CD8-positive, alpha-beta memory T cell (primary cell): Measurements from ENCODE around the gene RAPGEF5. TPM values are rescaled to one million over a fixed set of nuclear protein-coding genes. Genes with fewer than 3 reads are reported as not detected.
A peak's percentile ranks its signal among the peaks of the same experiment; 100 is the strongest.
"Not testable (repeated sequence)": the region's sequence is repeated elsewhere in the genome, so short reads cannot be mapped to it uniquely, and the experiment has no call there.

Source experiments
- CTCF ChIA-PET: fragments of 350-600 bp; sonication (Branson Sonifier 250); formaldehyde crosslinking; loops from one replicate; lab custom pipeline; 2021; ENCODE audit warnings: antibody characterized with exemption; lab: Charles Lee
- POLR2A ChIA-PET: fragments of 350-600 bp; sonication (Branson Sonifier 250); formaldehyde crosslinking; loops from one replicate; lab custom pipeline; 2021; ENCODE audit warnings: antibody characterized with exemption; lab: Charles Lee
- DNase-seq, 5 donors: peaks; one replicate each; pipeline versions ENCODE4 v3.0.0 to v3.0.0-alpha.2; 2020 to 2022; ENCODE audit warnings: mixed read lengths in 1 of 5
- H3K27ac ChIP-seq: one replicate; pipeline ENCODE4 v1.7.0; 2013; ENCODE audit warnings: low read depth, mild to moderate bottlenecking, low read length, moderate library complexity
- H3K27me3 ChIP-seq: 2 replicates; pipeline ENCODE4 v1.7.0; 2013; ENCODE audit warnings: low read length, mild to moderate bottlenecking; ENCODE audit not compliant: insufficient read depth, poor library complexity, severe bottlenecking
- H3K36me3 ChIP-seq: 2 replicates; pipeline ENCODE4 v1.7.0; 2013; ENCODE audit warnings: mild to moderate bottlenecking, low read length, moderate library complexity; ENCODE audit not compliant: insufficient read depth
- H3K4me1 ChIP-seq: 2 replicates; pipeline ENCODE4 v1.7.0; 2013; ENCODE audit warnings: mild to moderate bottlenecking, low read length, moderate library complexity; ENCODE audit not compliant: insufficient read depth
- H3K4me3 ChIP-seq: 2 replicates; pipeline ENCODE4 v1.7.0; 2013; ENCODE audit warnings: mild to moderate bottlenecking, low read length
- H3K9me3 ChIP-seq: 2 replicates; pipeline ENCODE4 v1.7.0; 2013; ENCODE audit warnings: mild to moderate bottlenecking, low read length
- H3K27ac Mint-ChIP-seq, 8 donors: one replicate each; pipeline ENCODE4 v1.8.0; 2020 to 2021; ENCODE audit warnings: mixed read lengths in 8 of 8, mild to moderate bottlenecking in 6 of 8, inconsistent platforms in 3 of 8, moderate library complexity in 3 of 8
- H3K27me3 Mint-ChIP-seq, 2 donors: one replicate each; pipeline ENCODE4 v1.8.0; 2020 to 2021; ENCODE audit warnings: mixed read lengths in 2 of 2, mild to moderate bottlenecking in 1 of 2, moderate library complexity in 1 of 2
- H3K36me3 Mint-ChIP-seq, 3 donors: one replicate each; pipeline ENCODE4 v1.8.0; 2020 to 2021; ENCODE audit warnings: mixed read lengths in 3 of 3, inconsistent platforms in 1 of 3, mild to moderate bottlenecking in 1 of 3
- H3K4me1 Mint-ChIP-seq, 3 donors: one replicate each; pipeline ENCODE4 v1.8.0; 2020 to 2021; ENCODE audit warnings: mixed read lengths in 3 of 3, inconsistent platforms in 1 of 3, mild to moderate bottlenecking in 1 of 3
- H3K4me3 Mint-ChIP-seq, 7 donors: one replicate each; pipeline ENCODE4 v1.8.0; 2020 to 2021; ENCODE audit warnings: mixed read lengths in 7 of 7, mild to moderate bottlenecking in 6 of 7, moderate library complexity in 4 of 7, inconsistent platforms in 2 of 7
- H3K9me3 Mint-ChIP-seq, 5 donors: one replicate each; pipeline ENCODE4 v1.8.0; 2020 to 2022; ENCODE audit warnings: mixed read lengths in 5 of 5, mild to moderate bottlenecking in 3 of 5, moderate library complexity in 2 of 5, inconsistent platforms in 1 of 5
- polyA plus RNA-seq: library from polyadenylated mRNA; unstranded; fragments of 300-500 nt; fragmentation: Illumina TruSeq; gene quantifications from one replicate; pipeline ENCODE4 v1.2.3, GENCODE V29; 2021
- total RNA-seq, 2 experiments: library from RNA; stranded (reverse); gene quantifications; one replicate each; pipeline ENCODE4 v1.2.3, GENCODE V29; 2021

RAPGEF5 gene
- total and polyA plus RNA-seq, 3 experiments from 2014 or later, result 0.13 to 0.86 (median 0.50) TPM

- H3K36me3 ChIP-seq, H3K4me1 ChIP-seq, H3K27ac Mint-ChIP-seq, H3K4me3 Mint-ChIP-seq, H3K27me3 ChIP-seq, H3K4me3 ChIP-seq, POLR2A ChIA-PET, H3K9me3 Mint-ChIP-seq, H3K27ac ChIP-seq, DNase-seq, H3K36me3 Mint-ChIP-seq, CTCF ChIA-PET, H3K9me3 ChIP-seq: not testable (repeated sequence)
- H3K4me1 Mint-ChIP-seq, result peaks cover 11 to 17% (median 13%) of the 10 kb centered on the region in 3 donors
- peaks cover 21 to 59% of the 10 kb centered on the region in 2 donors for H3K27me3 Mint-ChIP-seq
Measured at GRCh38 chr7:22080219-22080618, 276.7 kb downstream of the RAPGEF5 start.

- Mint-ChIP-seq H3K27ac (peak overlapping the region in 1 of 8 donors; percentile 79), H3K4me1 (peaks cover 11 to 17% (median 13%) of the 10 kb centered on the region in 3 donors), H3K27me3 (peaks cover 21 to 68% of the 10 kb centered on the region in 2 donors)
- H3K4me3 Mint-ChIP-seq, DNase-seq, H3K36me3 ChIP-seq, POLR2A ChIA-PET, H3K9me3 ChIP-seq, H3K27ac ChIP-seq, H3K27me3 ChIP-seq, H3K36me3 Mint-ChIP-seq, H3K4me1 ChIP-seq, H3K9me3 Mint-ChIP-seq, H3K4me3 ChIP-seq, CTCF ChIA-PET: not testable (repeated sequence)
Measured at GRCh38 chr7:22078872-22079271, 278.1 kb downstream of the RAPGEF5 start.

GRCh38 chr7:22075561-22075960 lies 281.4 kb downstream of the RAPGEF5 start:
- Mint-ChIP-seq H3K4me1 (no peaks in the 10 kb centered on the region), H3K27me3 (peaks cover 24 to 54% of the 10 kb centered on the region in 2 donors), H3K36me3 (no peaks in the 10 kb centered on the region), H3K4me3 (no peak overlapping the region), H3K27ac (no peak overlapping the region), H3K9me3 (no peaks in the 10 kb centered on the region)
- no peak for DNase-seq
- Histone ChIP-seq H3K4me1 (no peaks in the 10 kb centered on the region), H3K27me3 (no peaks in the 10 kb centered on the region), H3K27ac (no peak overlapping the region), H3K9me3 (no peaks in the 10 kb centered on the region), H3K4me3 (no peak overlapping the region), H3K36me3 (no peaks in the 10 kb centered on the region)
- ChIA-PET POLR2A (no interaction called here), CTCF (no interaction called here)

DNA sequence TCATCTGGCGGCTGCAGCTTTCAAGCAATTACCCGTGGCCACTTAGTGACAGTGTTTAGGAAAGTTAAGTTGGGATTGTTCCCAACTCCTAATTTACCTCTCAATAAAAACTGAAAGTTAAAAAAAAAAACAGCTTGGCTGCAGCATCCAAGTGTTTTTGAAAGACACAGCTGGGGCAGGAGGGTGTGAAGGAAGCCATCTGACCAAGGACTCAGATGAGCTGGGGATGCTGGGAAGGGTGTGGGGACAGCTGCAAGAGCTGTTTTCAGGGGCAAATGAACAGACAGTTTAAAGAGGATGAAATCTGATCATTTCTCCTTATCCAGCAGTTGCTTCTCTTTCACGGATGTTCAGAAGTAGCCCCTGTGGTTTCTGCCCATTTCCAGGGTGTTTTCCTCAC lies 282.1 kb downstream of the RAPGEF5 start:
- no peaks in the 10 kb centered on the region for H3K4me1 Mint-ChIP-seq
- POLR2A ChIA-PET, result no interaction called here
- H3K27me3 Mint-ChIP-seq, result peaks cover 24 to 47% of the 10 kb centered on the region in 2 donors
- CTCF ChIA-PET, result no interaction called here
- no peak for DNase-seq
- H3K4me3 Mint-ChIP-seq, result no peak overlapping the region
- no peak overlapping the region for H3K27ac ChIP-seq
- H3K36me3 Mint-ChIP-seq, result no peaks in the 10 kb centered on the region
- no peaks in the 10 kb centered on the region for H3K36me3 ChIP-seq
- H3K4me1 ChIP-seq, result no peaks in the 10 kb centered on the region
- no peak overlapping the region for H3K27ac Mint-ChIP-seq
- H3K4me3 ChIP-seq, result no peak overlapping the region
- no peaks in the 10 kb centered on the region for H3K27me3 ChIP-seq
- no peaks in the 10 kb centered on the region for H3K9me3 Mint-ChIP-seq
- no peaks in the 10 kb centered on the region for H3K9me3 ChIP-seq

Other genes with a start within 250 kb of the RAPGEF5 start
- under 1 TPM in 1 of 2 experiments, not detected in 1; 0.20 TPM for gene STEAP1B, start 143.0 kb upstream of the RAPGEF5 start, total RNA-seq
- gene STEAP1B, start 143.0 kb upstream of the RAPGEF5 start, polyA plus RNA-seq, result not detected